Fibroblast of mammary gland (primary cell): ENCODE results near the gene WDR75.
"Not testable (repeated sequence)": the region's sequence is repeated elsewhere in the genome, so short reads cannot be mapped to it uniquely, and the experiment has no call there.

Experiments used
- DNase-seq: peaks from one replicate; pipeline ENCODE4 v3.0.0-alpha.2; 2010; ENCODE audit warnings: low read depth
- H3K4me3 ChIP-seq: 2 replicates; pipeline ENCODE4 v1.5.1; 2011; ENCODE audit warnings: low read depth, mild to moderate bottlenecking, low read length, moderate library complexity; ENCODE audit not compliant: control insufficient read depth
- CTCF ChIP-seq: conservative IDR thresholded peaks from 2 replicates; pipeline ENCODE4 v1.5.1; 2011; ENCODE audit warnings: low read depth, low read length, inconsistent platforms; ENCODE audit not compliant: control insufficient read depth, insufficient read depth

Gene WDR75

GRCh38 chr2:189465478-189465877 is 24.2 kb downstream of the WDR75 start:
- DNase-seq: no peak
- TF ChIP-seq CTCF: no peak
- no peak overlapping the region for H3K4me3 ChIP-seq

DNA sequence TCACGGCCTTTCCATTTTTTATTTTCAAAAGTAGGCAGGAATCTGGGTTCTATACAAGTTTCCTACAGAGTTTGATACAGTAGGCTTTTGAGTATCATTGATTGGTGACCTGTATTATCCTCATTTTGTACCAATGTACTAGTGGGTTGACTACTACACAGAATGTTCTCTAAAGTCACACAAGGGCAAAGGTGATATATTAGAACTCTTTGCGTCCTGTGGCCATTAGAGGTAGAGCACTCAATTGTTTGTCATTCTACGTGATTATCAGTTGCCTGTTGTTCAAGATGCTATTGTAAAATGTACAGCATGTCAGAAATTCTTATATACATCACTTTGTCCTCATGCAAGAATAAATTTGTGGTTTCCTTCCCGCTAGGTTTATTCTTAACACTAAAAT is 24.8 kb downstream of the WDR75 start:
- DNase-seq: no peak
- no peak for TF ChIP-seq CTCF
- no peak overlapping the region for H3K4me3 ChIP-seq

DNA sequence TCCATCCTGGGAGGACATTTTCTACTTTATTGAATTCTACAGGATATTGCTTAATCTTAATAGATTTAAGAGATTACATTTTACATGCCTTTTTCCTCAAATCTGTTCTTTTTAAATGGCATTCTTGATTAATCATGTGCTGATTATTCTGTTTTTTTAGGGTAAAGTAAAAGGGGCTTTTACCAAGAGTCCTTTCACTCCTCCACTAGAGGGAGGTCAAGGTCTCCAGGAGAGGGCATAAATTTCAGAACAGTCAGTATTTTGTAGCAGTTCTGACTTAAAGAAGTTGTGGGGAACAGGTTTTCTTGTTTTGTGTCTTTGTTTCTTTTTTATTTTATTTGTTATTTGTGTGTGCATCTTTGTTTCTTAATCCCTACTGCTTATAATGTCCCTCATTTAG is 25.4 kb downstream of the WDR75 start:
- peak; percentile 46 for DNase-seq
- no peak overlapping the region for H3K4me3 ChIP-seq

GRCh38 chr2:189467160-189467559 is 25.9 kb downstream of the WDR75 start:
- DNase-seq: no peak
- H3K4me3 ChIP-seq: no peak overlapping the region
- no peak for TF ChIP-seq CTCF

More for the DNA sequence above, 25.4 kb downstream of the WDR75 start:
- TF ChIP-seq CTCF: peak; percentile 61

DNA sequence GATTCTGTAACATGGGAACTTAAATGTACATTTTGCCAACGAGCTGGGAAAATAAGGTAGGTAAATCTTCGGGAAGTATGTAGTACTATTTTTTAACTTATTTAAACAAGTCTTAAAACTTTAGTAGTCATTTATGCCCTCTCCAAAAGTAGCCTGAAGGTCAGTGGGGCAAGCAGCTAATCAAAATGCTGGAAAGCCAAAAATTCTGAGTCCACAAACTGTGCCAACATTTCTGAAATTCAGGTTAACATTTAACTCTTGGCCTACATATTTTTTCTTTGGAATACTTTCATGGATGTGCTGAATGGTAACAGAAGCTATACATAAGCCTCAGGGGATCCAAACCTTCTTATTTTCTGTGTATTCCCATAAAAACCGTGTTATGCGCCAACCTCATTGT is 26.3 kb downstream of the WDR75 start:
- no peak overlapping the region for H3K4me3 ChIP-seq
- TF ChIP-seq CTCF: no peak
- no peak for DNase-seq

DNA sequence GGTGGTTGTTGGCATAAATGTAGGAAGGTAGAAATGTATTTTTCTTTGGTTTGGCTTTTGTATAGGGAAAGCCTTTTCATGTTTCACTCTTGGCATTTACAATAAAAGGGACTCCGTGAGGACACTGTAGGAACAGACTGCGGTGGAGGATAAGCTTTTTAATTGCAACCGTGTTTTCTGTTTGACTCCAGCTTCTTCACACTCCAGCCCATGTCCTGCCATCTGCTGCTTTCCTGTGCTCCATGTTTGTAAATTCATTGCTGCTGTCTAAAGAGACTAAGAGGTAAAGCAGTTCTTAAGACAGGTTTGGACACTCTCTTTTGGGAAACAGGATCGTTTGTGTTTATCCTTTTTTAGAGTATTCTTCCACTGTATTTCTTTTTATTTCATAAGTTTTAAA is 33.3 kb downstream of the WDR75 start:
- TF ChIP-seq CTCF: no peak
- DNase-seq: no peak

GRCh38 chr2:189477756-189478155 is 36.5 kb downstream of the WDR75 start:
- no peak for TF ChIP-seq CTCF
- no peak for DNase-seq
- H3K4me3 ChIP-seq: no peak overlapping the region

More for the DNA sequence above, 33.3 kb downstream of the WDR75 start:
- no peak overlapping the region for H3K4me3 ChIP-seq

DNA sequence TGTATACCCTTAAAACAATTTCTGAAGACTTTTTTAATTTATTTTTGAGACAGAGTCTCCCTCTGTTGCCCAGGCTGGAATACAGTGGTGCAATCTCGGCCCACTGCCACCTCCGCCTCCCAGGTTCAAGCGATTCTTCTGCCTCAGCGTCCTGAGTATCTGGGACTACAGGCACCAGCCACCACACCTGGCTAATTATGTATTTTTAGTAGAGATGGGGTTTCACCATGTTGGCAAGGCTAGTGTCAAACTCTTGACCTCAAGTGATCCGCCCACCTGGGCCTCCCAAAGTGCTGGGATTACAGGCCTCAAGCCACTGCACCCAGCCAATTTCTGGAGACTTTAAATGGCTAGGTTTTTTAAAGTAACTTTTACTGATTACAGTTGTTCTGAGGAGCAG is 37.0 kb downstream of the WDR75 start:
- not testable (repeated sequence) for DNase-seq, H3K4me3 ChIP-seq
